Activated naive CD8-positive, alpha-beta T cell treated with anti-CD3 and anti-CD28 coated beads, Interleukin-2, amount 50 U/mL, for 16 hours (primary cell): ENCODE results near the gene CDKAL1.
"Not testable (repeated sequence)": the region's sequence is repeated elsewhere in the genome, so short reads cannot be mapped to it uniquely, and the experiment has no call there.

Experiments used
- DNase-seq: peaks from one replicate; pipeline ENCODE4 v3.0.0-alpha.2; 2020; ENCODE audit warnings: low read depth, low spot score

The CDKAL1 gene

GRCh38 chr6:20594299-20594853, 60.1 kb downstream of the CDKAL1 start:
- DNase-seq = not testable (repeated sequence)

GRCh38 chr6:20599302-20600051, 65.2 kb downstream of the CDKAL1 start:
- no peak for DNase-seq

- no peak for DNase-seq
Measured at GRCh38 chr6:20600831-20601230, 66.6 kb downstream of the CDKAL1 start.

GRCh38 chr6:20604159-20604558, 69.9 kb downstream of the CDKAL1 start:
- DNase-seq = no peak

DNA sequence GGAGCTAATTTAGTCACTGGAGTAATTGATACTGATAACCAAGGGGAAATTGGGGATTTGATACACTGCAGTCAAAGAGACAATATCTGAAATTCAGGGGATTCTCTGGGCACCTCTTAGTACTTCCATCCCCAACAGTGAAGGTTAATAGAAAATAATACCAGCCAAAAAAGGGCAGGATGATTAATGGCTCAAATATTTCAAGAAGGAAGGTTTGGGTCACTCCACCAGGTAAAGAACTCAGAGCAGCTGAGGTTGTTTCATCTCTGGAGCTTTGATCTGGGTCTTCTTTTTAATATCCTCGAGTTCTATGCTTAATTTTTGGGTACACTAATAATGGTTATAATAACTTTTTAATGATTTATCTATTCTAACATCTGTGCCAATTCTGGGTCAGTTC, 70.8 kb downstream of the CDKAL1 start:
- no peak for DNase-seq

DNA sequence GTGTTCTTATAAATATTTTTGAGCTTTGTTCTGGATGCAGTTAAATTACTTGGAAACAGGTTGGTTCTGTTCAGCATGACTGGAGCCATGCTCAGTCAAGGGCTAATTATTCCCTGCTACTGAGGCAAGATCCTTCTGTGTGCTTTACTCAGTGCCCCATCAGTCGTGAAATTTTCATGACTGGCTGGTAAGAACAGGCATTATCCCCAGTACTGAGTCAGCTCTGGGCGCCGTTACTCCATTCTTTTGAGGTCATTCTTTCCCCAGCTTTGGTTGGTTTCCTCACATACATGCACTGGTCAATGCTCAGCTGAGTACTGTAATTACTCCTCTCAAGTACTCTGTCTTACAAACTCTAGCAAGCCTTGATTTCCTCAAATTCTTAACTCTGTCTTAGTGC, 71.3 kb downstream of the CDKAL1 start:
- no peak for DNase-seq

DNA sequence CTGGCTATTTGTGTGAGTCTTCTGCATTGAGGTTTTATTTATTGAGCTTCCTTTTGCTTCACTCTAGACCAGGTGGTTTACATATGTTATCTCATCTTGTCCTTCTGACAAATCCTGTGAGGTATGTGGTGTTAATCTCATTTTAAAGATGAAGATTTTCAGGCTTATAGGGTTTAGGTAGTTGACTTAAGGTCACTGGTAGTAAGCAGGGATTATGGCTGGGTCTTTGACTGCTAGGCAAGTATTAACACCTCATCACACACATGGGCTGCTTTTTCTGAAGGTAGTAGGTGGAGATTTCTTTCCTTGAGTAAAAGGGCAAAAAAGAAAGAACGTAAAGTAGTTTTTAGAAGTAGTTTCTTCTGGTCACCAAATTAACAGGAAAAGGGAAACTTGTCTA, 72.6 kb downstream of the CDKAL1 start:
- no peak for DNase-seq

DNA sequence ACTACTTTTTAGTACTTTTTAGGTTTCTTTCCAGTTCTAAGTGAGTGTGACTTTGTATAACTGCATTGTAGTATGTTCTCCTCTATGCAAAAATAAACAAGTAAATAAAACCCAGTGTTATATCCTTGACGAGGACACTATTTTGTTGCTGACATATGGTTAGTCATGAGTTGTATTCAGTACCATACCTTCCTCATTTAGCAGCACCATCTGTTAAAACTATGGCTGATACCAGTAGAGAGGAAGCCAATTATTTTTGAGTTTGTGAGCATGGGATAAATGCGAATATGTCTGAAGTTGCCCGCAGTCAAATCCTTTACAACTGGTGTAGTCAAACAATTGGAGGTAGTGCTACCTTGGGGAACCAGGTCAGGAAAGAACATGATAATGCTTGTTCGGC, 74.1 kb downstream of the CDKAL1 start:
- DNase-seq = no peak

GRCh38 chr6:20608905-20609304, 74.6 kb downstream of the CDKAL1 start:
- no peak for DNase-seq

- DNase-seq = not testable (repeated sequence)
Measured at GRCh38 chr6:20609924-20610323, 75.7 kb downstream of the CDKAL1 start.

DNA sequence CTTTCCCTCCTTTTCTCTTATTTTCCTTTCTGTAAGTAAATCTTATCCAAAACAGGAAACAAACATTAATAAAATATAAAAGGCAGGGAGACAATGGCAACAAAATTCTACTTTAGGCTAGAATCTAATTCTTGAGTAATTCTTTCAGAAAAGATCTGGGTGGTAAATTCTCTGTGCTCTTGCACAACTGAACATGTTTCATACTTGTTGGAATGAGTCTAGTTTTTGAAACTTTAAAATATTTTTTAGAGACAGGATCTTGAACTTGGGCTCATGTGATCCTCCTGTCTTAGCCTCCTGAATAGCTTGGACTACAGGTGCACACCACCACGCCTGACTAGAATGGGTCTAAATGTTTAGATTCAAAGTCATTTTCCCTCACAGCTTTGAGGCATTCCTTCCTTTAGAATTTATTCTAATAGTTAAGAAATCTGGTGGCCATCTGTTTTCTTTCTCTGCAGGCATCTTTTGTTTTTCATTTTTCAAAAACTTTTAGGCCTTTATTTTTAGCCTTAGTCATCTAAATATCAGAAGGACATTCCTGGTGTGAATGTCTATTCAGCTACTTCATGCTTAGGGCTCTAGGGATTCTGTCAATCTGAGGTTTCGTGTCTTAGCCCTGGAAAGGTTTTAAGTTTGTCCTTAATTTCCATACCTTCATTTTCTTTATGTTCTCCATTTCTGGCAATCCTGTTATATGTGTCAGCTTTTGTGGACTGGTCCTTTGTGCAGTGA, 76.5 kb downstream of the CDKAL1 start:
- DNase-seq = no peak

DNA sequence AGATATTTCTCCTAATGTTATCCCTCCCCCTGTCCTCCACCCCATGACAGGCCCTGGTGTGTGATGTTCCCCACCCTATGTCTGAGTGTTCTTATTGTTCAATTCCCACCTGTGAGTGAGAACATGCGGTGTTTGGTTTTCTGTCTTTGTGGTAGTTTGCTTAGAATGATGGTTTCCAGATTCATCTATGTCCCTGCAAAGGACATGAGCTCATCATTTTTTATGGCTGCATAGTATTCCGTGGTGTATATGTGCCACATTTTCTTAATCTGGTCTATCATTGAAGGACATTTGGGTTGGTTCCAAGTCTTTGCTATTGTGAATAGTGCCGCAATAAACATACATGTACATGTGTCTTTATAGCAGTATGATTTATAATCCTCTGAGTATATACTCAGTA, 83.3 kb downstream of the CDKAL1 start:
- not testable (repeated sequence) for DNase-seq

- no peak for DNase-seq
Measured at GRCh38 chr6:20620043-20620442, 85.8 kb downstream of the CDKAL1 start.

DNA sequence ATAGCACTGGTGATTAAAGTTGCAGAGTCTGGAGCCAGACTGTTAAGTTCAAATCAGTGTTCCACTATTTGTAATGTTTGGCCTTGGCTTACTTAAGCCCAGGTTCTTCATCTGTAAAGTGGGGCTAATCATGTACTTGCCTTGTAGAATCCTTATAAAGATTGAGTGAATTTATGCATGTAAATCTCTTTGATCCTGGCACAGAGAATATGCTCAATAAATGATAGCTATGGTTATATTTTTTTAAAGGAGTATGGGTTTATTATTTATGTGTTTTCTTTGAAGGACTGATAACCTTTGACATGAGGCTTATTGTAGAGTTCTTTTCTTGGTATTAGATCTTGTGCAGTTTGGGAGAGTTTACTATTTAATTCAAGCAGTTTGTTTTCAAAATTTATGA, 89.5 kb downstream of the CDKAL1 start:
- no peak for DNase-seq

DNA sequence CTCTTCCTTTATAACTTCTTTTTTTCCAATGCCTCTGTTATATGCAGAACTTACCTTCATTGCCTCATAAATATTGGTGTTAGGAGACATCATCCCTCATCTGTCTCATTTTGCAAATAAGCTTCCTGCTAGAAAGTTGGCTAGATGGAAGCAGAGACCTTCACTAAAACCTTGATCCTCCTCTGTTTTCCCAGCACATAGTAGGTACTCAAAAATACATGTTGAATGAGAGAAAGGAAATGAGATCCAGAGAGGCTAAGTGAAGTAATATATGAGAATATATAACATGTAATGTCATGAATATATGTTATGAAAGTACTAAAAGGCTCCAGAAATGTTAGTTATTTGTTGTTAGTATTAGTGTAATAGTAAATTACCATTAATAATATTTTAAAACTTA, 91.9 kb downstream of the CDKAL1 start:
- no peak for DNase-seq

DNA sequence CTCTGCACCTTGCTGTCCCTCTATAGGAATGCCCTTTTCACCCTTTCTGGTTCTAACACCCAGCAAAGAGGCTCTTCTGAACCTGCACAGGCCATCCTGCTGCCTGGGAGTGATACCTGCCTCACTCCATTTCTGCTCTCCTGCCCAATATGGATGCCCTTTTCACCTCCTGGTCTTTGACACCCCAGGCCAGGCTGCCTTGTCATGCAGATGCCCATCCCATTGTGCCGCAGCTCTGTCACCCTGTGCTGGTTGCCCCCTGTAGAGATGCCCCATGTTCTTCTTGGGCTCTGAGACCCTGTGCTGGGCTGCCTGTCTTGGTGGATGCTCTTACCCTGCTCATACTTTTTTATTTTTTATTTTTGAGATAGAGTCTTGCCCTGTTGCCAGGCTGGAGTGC, 95.3 kb downstream of the CDKAL1 start:
- no peak for DNase-seq

DNA sequence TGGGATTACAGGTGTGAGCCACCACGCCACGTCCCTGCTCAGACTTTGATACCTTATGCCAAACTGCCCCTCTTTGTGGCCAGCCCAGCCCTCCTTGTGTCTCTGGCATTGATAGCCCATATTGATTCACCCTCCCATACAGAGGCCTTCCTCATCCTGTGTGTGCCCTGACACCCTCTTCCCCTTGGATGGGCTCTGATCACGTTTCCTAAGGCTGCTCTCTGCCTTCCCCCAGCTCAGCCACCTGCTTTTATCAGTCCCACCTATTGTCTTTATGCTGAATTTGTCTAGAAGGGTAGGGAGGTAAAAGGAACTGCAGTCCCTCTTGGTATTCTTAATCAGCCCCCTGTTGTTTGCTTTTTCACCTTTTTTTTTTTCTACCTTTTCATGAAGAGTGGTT, 95.9 kb downstream of the CDKAL1 start:
- no peak for DNase-seq

DNA sequence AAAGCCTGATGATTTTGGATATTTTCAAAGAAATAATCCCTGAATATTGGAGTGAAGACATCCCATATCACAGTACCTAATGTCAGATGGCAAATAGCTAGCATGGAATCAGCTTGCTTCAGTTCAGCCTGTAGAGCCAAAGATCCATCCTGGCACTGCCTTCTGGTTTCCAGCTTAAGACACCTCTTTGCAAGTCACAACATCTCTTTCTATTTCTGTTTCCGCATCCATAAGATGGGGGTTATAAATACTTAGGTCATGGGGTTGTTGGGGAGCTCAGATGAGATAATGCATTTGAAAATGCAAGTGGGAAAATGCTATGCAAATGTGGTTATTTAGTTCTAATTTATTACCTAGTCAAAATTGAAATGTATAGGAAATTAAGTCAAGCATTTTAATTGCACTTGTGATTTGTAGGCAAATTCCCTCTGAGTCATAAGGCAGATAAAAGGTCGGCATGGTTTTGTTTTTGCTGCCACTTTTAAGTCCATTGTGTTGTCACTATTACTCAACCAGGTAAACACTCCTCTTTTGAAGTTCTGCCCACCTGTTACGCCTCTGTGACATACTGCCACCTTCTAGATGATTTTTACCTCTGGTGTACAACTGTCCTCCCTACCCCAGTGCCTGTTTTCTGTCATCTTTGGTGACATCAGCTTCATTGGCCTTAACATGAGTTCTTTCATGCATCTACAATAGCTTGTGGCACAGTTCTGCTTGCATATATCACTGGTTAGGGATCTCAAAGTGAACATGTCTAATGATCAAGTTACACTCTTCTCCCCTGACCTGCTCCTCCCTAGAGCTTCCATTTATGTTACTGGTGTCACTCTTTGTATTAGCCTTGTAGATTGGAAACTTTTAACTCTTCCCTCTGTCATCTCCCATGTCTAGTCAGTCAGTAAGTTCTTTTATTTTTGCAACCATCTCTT, 96.6 kb downstream of the CDKAL1 start:
- no peak for DNase-seq

GRCh38 chr6:20631549-20631924, 97.3 kb downstream of the CDKAL1 start:
- no peak for DNase-seq

DNA sequence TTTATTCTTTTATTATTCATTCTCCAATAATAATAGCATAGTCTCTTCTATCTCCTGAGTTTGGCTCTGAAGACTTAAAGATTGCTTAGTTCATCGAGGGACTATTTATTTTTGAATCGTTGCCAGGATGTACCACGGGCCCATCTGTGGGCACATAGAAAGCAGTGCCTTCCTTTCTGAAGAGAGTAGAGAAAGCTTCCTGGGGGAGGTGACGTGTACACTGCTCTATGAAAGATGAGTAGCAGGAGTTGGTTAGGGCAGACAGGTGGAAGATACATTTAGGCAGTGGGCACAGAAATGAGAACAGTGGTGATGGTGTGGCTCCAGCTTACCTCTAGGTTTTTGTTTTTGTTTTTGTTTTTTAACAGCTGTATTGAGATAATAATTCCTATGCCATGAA, 98.4 kb downstream of the CDKAL1 start:
- DNase-seq = no peak

DNA sequence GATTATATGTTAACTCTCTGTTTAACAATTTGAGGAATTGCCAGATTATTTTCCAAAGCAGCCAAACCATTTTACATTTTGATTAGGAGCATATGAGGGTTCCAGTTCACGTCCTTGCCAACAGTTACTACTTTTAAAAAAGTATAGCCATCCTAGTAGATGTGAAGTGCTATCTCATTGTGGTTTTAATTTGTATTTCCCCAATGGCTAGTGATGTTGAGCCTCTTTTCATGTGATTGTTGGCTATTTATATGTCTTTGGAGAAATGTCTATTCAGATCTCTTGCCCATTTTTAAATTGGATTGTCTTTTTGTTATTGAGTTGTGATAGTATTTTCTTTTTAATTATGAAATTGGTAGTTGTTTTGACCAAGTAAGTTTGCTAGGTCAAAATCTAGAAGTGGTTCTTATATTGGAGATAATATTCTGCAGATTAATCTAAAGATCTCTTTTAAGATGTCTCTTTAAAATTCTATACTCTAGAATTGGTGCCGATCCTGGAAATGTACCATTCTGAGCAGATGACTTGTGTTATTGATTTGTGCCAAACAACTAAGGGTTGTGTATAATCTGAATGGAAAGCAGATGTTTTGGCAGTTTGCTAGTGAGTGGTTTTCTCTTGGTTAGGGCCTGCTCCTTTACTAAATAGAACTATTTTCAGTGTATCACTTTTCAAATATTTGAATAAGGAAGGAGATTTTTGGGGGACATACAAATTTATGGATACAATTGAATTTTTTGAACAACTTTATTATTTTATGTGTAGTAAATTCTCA, 99.5 kb downstream of the CDKAL1 start:
- DNase-seq = no peak
